K562 (cell line): ENCODE results near the gene MEST. TPM values are rescaled to one million over a fixed set of nuclear protein-coding genes. Genes with fewer than 3 reads are reported as not detected.

Experiments
- CBX5 ChIP-seq: IDR thresholded peaks from 2 replicates; pipeline ENCODE4 v1.6.1; 2014; ENCODE audit warnings: low read depth, borderline replicate concordance
- HNRNPK ChIP-seq: fragments of 200-400 bp; formaldehyde crosslinking; IDR thresholded peaks from one replicate; pipeline ENCODE4 v1.6.1; 2018; ENCODE audit warnings: mild to moderate bottlenecking, low read depth, low read length; ENCODE audit not compliant: poor library complexity, severe bottlenecking
- MAFK ChIP-seq: IDR thresholded peaks from 2 replicates; pipeline ENCODE4 v1.6.1; 2011; ENCODE audit warnings: low read length, improper control_type of control experiment
- SMARCE1 ChIP-seq: fragments of 450-650 bp; IDR thresholded peaks from 2 replicates; pipeline ENCODE4 v1.7.1; 2016; ENCODE audit warnings: mild to moderate bottlenecking
- TBL1XR1 ChIP-seq, 2 experiments: IDR thresholded peaks; 2 replicates each; pipeline ENCODE4 v1.6.1; 2012; ENCODE audit warnings: improper control_type of control experiment in 2 of 2, low read length in 2 of 2, mild to moderate bottlenecking in 1 of 2
- U2AF2 ChIP-seq: fragments of 200-400 bp; formaldehyde crosslinking; optimal IDR thresholded peaks from 2 replicates; pipeline ENCODE3; 2017; ENCODE audit warnings: low read depth, mild to moderate bottlenecking, low read length
- ZBED1 ChIP-seq: IDR thresholded peaks from 2 replicates; pipeline ENCODE4 v1.6.1; 2014
- ZEB2 ChIP-seq: fragments of 450-650 bp; IDR thresholded peaks from 2 replicates; pipeline ENCODE4 v1.6.1; 2016
- polyA plus RNA-seq, 8 experiments: library from polyadenylated mRNA; depleted of rRNA in 4 of 8; stranded (reverse) in 5 of 8; unstranded in 3 of 8; fragments of >200 nt; fragmentation: Nextera tagmentation in 2 of 8; fragmentation: Illumina TruSeq in 1 of 8; extraction: Ambion mirVana in 2 of 8; extraction: Trizol in 1 of 8; gene quantifications; 2 replicates each; pipeline versions ENCODE4 v1.2.1 to v1.2.3, GENCODE V29; 2011 to 2014; ENCODE audit warnings: inconsistent platforms in 1 of 8, missing spikeins in 1 of 8
- total RNA-seq, 7 experiments: library from RNA; depleted of rRNA in 6 of 7; stranded (reverse); fragments of >200 nt in 6 of 7; fragmentation: Illumina TruSeq in 2 of 7; extraction: Trizol in 2 of 7; gene quantifications; 2 replicates each; pipeline versions ENCODE4 v1.2.1 to v1.2.3, GENCODE V29; 2011 to 2021; ENCODE audit warnings: low replicate concordance in 1 of 7
- TF ChIP-seq, protein P1 (sequence below): sonication (generic); IDR thresholded peaks from 2 replicates; pipeline ENCODE4 v1.6.1; 2016
- TF ChIP-seq, protein P2 (sequence below): fragments of 200-400 bp; formaldehyde crosslinking; IDR thresholded peaks from 2 replicates; pipeline ENCODE4 v1.6.1; 2017; ENCODE audit warnings: mild to moderate bottlenecking, low read depth, low read length, moderate library complexity
- TF ChIP-seq, protein P3 (sequence below): fragments of 150-350 bp; IDR thresholded peaks from 2 replicates; pipeline ENCODE4 v1.6.1; 2014; ENCODE audit warnings: low read depth, mild to moderate bottlenecking, low read length, borderline replicate concordance
- TF ChIP-seq, protein P4 (sequence below): fragments of 200-800 bp; sonication (Bioruptor generic); IDR thresholded peaks from 2 replicates; pipeline ENCODE4 v1.6.1; 2016; ENCODE audit warnings: missing genetic modification characterization, missing compliant biosample characterization
- TF ChIP-seq, protein P5 (sequence below): IDR thresholded peaks from 2 replicates; pipeline ENCODE4 v1.6.1; 2011; ENCODE audit warnings: borderline replicate concordance, low read depth, mild to moderate bottlenecking, moderate library complexity, low read length; ENCODE audit not compliant: insufficient read depth, poor library complexity, severe bottlenecking

The MEST gene
- total and polyA plus RNA-seq, 9 of the 15 experiments (the other 6 are each of a cell fraction or from before 2014, with no cell fraction given): 0.04 to 0.74 (median 0.36) TPM; not detected in 1

DNA sequence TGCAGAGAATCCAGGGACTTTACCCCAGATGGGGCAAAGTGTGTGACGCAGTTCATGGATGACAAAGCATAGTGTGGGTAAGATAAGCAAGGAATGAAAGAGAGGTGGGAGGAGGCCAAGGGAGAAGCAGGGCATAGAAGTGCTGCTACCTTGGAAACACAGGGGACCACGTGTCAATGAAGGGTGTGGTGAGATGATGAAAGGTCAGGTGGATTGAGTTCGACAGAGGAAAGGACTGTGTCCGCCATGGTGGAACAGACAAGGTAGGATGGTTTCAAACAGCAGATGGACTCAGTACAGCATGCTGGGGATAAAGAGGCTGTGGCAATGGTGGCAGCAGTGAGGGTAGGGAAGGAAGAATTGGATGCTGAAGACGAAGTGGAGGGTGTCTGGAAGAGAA, 32.7 kb downstream of the MEST start (continued):
- TF ChIP-seq, protein P1, sequence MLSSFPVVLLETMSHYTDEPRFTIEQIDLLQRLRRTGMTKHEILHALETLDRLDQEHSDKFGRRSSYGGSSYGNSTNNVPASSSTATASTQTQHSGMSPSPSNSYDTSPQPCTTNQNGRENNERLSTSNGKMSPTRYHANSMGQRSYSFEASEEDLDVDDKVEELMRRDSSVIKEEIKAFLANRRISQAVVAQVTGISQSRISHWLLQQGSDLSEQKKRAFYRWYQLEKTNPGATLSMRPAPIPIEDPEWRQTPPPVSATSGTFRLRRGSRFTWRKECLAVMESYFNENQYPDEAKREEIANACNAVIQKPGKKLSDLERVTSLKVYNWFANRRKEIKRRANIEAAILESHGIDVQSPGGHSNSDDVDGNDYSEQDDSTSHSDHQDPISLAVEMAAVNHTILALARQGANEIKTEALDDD: no peak
- TF ChIP-seq CBX5: no peak
- TF ChIP-seq HNRNPK: no peak
- no peak for TF ChIP-seq SMARCE1
- TF ChIP-seq, protein P2, sequence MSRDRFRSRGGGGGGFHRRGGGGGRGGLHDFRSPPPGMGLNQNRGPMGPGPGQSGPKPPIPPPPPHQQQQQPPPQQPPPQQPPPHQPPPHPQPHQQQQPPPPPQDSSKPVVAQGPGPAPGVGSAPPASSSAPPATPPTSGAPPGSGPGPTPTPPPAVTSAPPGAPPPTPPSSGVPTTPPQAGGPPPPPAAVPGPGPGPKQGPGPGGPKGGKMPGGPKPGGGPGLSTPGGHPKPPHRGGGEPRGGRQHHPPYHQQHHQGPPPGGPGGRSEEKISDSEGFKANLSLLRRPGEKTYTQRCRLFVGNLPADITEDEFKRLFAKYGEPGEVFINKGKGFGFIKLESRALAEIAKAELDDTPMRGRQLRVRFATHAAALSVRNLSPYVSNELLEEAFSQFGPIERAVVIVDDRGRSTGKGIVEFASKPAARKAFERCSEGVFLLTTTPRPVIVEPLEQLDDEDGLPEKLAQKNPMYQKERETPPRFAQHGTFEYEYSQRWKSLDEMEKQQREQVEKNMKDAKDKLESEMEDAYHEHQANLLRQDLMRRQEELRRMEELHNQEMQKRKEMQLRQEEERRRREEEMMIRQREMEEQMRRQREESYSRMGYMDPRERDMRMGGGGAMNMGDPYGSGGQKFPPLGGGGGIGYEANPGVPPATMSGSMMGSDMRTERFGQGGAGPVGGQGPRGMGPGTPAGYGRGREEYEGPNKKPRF: no peak
- TF ChIP-seq, protein P3, sequence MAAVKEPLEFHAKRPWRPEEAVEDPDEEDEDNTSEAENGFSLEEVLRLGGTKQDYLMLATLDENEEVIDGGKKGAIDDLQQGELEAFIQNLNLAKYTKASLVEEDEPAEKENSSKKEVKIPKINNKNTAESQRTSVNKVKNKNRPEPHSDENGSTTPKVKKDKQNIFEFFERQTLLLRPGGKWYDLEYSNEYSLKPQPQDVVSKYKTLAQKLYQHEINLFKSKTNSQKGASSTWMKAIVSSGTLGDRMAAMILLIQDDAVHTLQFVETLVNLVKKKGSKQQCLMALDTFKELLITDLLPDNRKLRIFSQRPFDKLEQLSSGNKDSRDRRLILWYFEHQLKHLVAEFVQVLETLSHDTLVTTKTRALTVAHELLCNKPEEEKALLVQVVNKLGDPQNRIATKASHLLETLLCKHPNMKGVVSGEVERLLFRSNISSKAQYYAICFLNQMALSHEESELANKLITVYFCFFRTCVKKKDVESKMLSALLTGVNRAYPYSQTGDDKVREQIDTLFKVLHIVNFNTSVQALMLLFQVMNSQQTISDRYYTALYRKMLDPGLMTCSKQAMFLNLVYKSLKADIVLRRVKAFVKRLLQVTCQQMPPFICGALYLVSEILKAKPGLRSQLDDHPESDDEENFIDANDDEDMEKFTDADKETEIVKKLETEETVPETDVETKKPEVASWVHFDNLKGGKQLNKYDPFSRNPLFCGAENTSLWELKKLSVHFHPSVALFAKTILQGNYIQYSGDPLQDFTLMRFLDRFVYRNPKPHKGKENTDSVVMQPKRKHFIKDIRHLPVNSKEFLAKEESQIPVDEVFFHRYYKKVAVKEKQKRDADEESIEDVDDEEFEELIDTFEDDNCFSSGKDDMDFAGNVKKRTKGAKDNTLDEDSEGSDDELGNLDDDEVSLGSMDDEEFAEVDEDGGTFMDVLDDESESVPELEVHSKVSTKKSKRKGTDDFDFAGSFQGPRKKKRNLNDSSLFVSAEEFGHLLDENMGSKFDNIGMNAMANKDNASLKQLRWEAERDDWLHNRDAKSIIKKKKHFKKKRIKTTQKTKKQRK: no peak
- no peak for TF ChIP-seq TBL1XR1 (IDR thresholded peaks at IDR 0.05; ENCODE audit: low read length in 2 of 2)
- TF ChIP-seq, protein P4, sequence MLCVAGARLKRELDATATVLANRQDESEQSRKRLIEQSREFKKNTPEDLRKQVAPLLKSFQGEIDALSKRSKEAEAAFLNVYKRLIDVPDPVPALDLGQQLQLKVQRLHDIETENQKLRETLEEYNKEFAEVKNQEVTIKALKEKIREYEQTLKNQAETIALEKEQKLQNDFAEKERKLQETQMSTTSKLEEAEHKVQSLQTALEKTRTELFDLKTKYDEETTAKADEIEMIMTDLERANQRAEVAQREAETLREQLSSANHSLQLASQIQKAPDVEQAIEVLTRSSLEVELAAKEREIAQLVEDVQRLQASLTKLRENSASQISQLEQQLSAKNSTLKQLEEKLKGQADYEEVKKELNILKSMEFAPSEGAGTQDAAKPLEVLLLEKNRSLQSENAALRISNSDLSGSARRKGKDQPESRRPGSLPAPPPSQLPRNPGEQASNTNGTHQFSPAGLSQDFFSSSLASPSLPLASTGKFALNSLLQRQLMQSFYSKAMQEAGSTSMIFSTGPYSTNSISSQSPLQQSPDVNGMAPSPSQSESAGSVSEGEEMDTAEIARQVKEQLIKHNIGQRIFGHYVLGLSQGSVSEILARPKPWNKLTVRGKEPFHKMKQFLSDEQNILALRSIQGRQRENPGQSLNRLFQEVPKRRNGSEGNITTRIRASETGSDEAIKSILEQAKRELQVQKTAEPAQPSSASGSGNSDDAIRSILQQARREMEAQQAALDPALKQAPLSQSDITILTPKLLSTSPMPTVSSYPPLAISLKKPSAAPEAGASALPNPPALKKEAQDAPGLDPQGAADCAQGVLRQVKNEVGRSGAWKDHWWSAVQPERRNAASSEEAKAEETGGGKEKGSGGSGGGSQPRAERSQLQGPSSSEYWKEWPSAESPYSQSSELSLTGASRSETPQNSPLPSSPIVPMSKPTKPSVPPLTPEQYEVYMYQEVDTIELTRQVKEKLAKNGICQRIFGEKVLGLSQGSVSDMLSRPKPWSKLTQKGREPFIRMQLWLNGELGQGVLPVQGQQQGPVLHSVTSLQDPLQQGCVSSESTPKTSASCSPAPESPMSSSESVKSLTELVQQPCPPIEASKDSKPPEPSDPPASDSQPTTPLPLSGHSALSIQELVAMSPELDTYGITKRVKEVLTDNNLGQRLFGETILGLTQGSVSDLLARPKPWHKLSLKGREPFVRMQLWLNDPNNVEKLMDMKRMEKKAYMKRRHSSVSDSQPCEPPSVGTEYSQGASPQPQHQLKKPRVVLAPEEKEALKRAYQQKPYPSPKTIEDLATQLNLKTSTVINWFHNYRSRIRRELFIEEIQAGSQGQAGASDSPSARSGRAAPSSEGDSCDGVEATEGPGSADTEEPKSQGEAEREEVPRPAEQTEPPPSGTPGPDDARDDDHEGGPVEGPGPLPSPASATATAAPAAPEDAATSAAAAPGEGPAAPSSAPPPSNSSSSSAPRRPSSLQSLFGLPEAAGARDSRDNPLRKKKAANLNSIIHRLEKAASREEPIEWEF (CRISPR knock-in tag): no peak
- TF ChIP-seq ZBED1: no peak
- TF ChIP-seq U2AF2: no peak
- no peak for TF ChIP-seq ZEB2
- TF ChIP-seq, protein P5, sequence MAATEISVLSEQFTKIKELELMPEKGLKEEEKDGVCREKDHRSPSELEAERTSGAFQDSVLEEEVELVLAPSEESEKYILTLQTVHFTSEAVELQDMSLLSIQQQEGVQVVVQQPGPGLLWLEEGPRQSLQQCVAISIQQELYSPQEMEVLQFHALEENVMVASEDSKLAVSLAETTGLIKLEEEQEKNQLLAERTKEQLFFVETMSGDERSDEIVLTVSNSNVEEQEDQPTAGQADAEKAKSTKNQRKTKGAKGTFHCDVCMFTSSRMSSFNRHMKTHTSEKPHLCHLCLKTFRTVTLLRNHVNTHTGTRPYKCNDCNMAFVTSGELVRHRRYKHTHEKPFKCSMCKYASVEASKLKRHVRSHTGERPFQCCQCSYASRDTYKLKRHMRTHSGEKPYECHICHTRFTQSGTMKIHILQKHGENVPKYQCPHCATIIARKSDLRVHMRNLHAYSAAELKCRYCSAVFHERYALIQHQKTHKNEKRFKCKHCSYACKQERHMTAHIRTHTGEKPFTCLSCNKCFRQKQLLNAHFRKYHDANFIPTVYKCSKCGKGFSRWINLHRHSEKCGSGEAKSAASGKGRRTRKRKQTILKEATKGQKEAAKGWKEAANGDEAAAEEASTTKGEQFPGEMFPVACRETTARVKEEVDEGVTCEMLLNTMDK: no peak
- TF ChIP-seq MAFK: no peak
